Activated CD4-positive, alpha-beta T cell treated with anti-CD3 and anti-CD28 coated beads, Interleukin-2, Interleukin-6, amounts not matched to agents 100 ng/mL and 50 ng/mL, durations not matched to agents 16 hours and 8 hours (primary cell): ENCODE data around the gene CHMP1A.

Source experiments
- DNase-seq: peaks from one replicate; pipeline ENCODE4 v3.0.0-alpha.2; 2020

The CHMP1A gene

DNA sequence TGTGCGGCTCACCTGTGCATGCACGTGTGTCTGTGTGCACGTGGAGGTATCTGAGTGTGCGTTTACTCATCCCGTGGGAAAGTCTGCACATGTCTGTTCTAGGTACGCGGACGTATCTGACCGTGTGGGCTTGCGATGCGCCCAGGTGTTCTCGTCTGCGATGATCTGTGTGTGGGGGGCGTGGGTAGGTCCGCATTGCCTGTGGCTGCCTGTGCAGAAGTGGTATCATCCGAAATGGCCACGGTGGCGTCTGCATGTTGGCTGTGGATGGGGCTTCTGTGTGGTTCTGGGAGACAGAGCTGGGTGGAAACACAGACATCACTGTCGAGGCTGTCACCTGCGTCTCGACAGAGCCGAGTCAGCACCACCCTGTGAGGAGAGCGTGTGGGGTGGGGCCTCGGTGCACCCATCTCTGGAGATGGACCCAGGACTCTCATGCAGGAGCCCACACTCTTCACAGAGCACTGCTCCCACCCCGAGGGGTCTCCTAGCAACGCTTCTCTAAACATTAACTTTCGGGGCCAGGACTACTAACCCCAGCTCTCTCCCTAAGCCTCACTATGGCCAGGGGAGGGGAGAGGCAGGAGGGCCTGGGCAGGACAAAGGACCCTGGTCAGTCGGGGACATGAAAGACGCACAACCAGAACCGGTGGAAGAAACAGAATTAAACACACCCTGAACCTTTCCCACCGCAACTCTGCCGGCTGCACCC, 35.7 kb downstream of the CHMP1A start:
- DNase-seq: no peak

DNA sequence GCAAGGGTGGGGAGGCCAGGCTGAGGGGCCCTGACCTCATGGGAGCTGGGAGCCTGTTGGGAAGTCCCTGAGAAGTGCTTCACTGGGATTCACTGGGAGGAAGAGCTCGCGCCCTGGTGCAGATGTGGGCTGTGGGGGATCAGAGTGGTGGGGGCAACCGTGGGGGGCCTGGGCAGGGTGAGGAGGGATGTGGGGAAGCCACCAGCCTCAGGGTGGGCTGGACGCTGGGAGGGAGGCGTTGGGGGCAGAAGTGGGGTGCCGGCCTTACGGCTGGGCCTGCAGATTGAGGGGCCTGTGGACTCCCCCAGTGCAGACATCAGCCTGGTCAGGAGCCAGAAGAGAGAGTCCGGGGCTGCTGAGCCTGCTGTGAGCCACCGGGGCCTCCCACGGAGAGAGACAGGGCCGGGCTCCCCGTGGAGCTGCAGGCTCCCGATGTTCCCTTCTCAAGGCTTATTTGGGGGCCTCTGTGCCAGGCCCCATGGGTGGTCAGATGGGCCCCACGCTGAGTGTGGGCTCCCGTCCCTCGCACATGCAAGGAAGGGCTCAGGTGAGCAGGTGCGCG, 36.3 kb downstream of the CHMP1A start:
- no peak for DNase-seq

DNA sequence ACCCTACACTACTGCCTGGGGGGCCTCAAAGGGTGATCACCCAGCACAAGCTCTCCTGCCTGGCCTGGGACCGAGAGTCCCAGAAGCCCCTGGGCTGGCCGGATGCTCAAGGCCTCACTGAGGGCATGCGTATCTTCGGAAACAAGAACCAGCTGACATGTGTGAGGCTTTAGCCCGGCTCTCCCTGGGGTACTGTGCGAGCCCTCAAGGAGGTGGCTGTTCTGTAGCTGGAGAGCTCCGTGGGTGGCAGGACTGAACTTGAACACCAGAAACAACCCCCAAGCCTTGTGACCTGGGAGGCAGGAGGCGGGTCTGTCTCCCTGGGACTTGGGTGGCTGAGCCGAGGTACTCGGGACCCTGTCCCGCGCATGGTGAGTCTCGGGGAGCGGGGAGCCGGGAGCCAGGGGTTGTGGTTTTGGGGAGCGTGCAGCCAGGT, 37.1 kb downstream of the CHMP1A start:
- no peak for DNase-seq

DNA sequence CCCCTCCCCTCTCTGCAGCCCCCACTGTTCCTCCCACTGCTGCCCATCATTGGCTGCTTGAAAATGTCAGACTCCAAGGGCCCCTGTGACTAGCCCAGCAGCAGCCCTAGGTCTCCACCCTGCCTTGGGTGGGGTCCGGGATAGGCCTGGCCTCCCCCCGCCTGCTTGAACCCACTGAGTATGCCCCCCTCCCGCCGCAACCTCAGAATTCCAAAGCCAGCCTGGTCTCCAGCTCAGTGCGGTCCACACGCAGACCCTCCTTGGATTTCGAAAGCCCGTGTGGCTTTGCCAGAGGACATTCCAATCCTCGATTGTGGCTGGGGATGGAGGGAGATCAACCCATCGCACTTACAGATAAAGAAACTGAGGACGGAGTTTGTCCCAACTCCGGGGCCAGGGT, 37.7 kb downstream of the CHMP1A start:
- no peak for DNase-seq

DNA sequence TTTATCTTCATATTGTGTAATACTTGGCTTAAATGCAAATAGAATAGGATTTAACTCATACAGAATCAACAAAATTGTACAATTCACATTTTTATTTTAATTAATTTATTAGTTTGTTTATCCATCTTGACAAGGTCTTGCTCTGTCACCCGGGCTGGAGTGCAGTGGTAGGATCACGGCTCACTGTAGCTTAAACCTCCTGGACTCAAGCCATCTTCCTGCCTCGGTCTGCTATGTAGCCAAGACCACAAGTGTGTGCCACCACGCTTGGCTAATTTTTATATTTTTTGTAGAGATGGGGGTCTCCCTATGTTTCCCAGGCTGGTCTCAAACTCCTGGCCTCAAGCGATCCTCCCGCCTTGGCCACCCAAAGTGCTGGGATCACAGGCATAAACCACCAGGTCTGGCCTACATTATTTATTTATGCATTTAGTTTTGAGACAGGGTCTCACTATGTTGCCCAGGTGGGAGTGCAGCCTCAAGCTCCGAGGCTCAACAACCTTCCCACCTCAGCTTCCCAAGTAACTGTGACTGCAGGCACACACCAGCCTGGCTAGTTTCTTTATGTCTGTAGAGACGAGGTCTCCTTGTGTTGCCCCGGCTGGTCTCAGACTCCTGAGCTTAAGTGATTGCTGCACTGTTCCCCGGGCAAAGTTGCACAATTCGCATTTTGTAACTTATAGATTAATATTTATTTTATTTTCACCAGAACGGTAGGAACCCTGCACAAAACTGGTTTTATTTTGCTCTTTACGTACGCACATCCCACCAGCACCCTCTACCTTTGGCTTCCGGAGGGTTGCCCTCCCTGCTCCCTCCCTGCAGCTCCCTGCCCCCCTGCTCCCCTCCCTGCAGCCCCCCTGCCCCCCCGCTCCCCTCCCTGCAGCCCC, 39.2 kb downstream of the CHMP1A start:
- no peak for DNase-seq

DNA sequence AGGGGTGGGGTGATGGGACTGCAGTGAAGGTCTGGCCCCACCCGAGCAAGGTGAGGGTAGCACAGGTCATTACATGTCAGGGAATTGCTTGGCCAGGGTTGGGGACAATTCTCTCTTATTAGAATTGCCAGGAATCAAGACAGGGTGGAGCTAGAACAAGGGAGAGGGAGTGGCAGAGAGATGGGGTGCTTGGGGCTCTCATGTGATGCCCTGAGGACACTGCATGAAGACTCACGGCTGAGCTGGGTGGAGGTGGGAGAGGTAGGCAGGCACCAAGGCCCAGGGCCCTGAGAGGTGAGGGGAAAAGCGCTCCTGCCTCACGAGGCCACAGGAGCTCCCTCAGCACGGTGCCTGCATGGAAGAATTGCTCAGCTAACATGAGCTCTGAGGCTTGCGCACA, 40.5 kb downstream of the CHMP1A start:
- DNase-seq: no peak

DNA sequence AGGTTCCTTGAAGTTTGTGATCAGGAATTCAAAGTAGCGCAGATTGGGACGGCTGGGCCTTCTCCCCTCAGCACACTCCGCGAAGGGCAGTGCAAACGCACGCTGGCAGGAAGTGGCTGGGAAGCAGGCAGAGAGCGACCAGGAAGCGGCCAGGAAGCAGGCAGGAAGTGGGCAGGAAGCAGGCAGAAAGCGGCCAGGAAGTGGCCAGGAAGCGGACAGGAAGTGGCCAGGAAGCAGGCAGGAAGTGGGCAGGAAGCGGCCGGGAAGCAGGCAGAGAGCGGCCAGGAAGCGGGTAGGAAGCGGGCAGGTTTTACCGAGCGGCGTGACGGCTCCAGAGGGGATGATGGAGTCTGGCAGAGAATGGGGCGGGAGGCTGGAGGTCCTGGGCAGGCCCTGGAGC, 40.9 kb downstream of the CHMP1A start:
- no peak for DNase-seq

DNA sequence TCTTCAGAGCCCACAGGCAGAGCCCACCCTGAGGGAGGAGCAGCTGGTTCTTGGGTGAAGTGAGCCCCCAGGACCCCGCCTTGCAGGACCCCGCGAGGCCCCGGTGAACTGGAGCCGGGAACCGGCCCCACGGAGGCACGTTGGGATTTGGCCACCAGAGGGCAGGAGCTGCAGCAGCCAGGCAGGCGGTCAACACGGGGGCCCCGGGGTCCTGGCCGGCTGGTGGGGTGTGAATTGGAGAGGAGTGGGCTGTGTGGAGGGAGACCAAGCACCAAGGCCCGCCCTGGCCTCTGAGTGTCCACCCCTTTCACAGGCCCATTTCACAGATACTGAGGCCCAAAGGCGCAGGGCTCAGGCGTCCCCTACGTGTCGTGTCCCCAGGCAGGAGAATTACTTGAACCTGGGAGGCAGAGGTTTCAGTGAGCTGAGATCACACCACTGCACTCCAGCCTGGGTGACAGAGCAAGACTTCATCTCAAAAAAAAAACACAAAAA, 41.9 kb downstream of the CHMP1A start:
- DNase-seq: no peak

DNA sequence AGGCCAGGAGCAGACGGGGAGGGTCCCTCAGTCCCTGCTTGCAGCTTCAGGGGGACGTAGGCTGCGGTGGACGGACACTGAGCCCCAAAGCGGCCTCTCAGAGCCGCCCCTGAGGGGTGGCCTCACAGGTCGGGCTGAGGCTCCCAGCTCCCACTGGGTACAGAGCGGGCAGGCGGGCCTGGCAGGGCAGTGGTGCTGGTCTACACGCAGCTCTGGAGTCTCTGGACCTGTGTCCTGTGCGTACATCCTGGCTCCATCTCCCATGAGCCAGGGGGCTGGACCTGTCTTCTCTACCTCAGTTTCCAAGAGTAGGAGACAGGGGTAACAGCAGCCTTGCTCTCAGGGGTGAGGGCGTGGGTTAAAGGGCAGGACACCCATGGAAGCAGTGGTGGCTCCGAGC, 42.3 kb downstream of the CHMP1A start:
- DNase-seq: no peak

DNA sequence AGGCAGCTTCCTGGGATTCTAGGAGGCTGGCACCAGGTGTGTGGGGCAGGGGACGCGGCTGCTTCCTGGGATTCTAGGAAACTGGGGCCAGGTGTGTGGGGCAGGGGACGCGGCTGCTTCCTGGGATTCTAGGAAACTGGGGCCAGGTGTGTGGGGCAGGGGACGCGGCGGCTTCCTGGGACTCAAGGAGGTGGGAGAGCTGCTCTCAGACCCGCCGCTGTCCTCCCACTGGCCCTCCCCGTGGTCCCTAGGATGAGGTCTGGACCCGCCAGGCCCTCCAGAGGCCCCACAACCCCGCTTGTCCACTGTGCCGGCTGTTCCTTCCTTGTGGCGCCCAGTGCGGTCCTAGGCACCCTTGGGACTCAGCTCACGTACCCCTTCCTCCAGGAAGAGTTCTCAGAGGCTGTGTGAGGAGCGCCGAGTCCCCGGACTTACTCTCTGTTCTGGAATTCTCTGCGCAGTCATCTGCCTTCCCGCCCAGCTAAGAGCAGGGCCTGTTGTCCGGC, 43.5 kb downstream of the CHMP1A start:
- no peak for DNase-seq

DNA sequence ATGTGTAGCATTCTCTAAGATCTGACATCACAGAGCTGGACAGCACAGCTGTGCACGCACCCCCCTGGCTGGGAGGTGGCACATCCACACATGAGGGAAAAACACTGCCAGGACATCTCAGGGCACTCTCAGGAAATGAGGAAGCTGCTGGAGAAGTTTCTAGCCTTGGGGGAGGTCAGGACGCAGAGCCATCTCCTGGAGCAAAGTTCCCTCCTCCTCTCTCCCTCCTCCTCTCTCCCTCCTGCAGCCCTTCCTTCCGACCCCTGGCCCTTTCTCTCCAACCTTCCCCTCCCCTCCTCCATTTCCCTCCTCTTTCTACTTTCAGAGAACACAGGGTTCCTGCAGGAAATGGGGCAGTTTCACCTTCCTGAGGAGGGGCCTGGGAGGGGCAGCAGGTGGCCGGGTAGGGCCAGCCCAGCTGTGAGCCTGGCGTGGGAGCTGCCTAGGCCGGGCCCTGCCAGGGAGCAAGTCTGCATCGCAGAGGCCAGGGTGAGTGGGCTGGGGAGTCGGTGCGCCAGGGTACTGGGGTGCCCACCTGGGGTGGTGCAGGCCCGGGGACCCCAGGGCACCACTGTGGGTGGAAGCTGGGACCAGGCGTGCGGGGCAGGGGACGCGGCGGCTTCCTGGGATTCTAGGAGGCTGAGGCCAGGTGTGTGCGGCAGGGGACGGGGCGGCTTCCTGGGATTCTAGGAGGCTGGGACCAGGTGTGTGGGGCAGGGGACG, 44.1 kb downstream of the CHMP1A start, which contains the start of gene DPEP1:
Gene DPEP1, plus strand, starts transcription at position 412 of the 723 bp plus-strand sequence. CDS start 16,769 bp downstream, outside the sequence.
- DNase-seq: no peak

DNA sequence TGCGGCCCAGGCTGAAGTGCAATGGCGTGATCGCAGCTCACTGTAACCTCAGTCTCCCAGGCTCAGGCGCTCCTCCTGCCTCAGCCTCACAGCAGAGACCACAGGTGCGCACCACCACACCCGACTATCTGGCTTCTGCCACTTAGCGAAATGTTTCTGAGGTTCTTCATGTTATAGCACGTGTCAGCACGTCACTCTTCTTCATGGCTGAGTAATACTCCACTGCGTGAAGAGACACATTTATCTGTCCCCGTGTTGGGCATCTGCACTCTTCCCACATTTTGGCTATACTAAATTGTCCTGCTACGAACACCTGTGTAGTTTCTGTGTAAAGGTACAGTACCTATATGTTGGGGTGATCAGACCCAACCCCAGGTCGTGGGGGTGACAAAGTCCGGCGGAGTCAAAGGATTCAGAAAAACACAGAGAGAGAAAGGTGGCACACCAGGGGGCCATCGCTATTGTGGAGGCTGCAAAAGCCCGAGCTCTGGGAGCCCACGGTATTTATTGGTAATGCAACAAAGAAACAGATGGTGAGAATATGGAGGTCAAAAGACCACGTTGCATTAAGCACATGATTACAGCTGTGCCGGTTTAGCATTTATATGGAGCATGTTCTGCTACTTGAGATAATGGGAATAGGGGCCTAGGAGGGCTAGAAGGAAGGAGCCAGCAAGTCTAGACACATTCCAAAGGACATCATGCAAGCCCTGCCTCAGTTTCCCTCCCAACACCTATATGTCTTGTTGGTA, 44.9 kb downstream of the CHMP1A start:
- DNase-seq: no peak

DNA sequence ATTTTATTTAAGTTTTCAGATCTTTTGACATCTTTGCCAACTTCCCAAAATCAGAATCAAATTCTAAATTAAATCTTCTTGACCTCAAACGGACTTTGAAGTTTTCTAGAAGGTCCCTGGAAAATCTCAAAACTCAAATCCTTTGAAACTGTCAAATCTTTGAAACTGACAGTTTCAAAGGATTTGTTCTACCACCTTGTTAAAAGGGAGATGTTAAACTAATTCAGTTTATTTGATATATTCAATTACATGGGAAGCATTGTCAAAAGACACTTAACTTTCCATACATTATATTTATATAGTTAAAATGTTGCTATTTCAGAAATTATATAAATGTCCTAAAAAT, 47.4 kb downstream of the CHMP1A start:
- no peak for DNase-seq

DNA sequence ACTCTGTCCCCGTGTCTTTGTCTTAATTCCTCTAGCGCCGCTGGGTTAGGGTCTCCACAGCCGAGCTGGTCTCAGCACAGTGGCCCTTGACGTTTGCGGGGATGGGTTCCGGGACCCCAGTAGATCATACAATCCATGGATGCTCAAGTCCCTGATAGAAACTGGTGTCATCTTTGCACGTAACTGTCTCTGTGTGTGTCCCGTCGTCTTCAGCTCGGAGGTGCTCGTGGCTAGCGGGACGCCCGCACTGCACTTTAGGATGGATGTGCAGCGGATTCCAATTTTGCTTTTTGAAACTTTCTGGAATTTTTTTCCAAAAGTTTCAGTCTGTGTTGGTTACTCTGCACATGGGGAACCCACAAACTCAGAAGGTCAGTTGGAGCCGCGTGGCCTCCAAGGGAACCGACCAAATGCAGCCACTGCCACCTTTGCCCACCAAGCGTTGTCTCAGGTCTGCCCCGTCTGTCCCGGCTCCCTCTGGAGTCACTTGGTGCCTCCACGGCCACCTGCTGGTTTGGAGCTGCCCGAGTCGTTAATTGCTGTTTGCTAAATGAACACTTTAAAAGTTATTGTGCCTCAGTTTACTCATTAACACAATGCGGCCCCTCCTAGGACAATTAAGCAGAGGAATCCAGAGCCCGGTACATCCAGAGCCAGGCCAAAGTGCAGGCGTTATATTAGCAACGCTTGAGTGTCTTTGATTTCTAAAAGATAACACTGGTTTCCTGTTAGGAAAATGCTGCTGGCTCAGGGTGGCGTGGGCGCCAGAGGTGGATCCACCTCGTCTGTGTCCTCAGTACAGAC, 49.4 kb downstream of the CHMP1A start:
- DNase-seq: no peak

DNA sequence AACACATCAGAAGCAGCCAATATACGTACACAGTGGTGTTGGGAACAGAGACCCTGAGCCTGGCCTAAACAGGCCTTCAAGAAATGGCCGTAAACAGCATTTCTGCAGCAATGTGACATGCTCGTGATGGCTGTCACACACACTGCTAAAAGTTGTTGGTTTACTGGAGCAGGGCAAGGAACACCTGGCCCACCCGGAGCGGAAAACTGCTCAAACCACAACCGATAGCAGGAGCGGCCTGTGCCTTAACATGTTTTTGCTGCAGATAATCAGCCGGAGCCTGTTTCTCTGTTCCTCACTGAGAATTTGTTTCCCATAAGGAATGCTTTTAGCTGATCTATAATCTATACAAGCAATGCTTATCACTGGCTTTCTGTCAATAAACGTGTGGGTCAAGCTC, 50.1 kb downstream of the CHMP1A start:
- no peak for DNase-seq

DNA sequence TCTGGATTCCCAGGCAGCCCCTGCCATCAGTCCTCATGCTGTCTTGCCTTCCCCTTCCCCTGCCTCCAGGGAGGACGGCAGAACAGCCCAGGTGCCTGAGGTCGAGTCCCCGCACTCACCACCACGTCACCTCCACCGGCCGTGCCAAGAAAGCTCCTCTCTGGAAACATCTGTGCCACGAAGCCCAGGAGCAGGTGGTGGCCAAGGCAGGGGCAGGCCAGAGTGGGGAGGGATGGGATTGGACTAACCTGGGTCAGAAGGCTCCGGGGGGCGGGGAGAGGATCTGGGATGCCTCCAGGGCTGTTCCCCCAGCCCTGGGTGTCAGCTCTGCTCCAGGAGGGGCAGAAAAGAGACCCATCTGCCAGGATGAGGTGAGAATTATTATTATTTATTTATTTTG, 51.5 kb downstream of the CHMP1A start:
- DNase-seq: no peak

DNA sequence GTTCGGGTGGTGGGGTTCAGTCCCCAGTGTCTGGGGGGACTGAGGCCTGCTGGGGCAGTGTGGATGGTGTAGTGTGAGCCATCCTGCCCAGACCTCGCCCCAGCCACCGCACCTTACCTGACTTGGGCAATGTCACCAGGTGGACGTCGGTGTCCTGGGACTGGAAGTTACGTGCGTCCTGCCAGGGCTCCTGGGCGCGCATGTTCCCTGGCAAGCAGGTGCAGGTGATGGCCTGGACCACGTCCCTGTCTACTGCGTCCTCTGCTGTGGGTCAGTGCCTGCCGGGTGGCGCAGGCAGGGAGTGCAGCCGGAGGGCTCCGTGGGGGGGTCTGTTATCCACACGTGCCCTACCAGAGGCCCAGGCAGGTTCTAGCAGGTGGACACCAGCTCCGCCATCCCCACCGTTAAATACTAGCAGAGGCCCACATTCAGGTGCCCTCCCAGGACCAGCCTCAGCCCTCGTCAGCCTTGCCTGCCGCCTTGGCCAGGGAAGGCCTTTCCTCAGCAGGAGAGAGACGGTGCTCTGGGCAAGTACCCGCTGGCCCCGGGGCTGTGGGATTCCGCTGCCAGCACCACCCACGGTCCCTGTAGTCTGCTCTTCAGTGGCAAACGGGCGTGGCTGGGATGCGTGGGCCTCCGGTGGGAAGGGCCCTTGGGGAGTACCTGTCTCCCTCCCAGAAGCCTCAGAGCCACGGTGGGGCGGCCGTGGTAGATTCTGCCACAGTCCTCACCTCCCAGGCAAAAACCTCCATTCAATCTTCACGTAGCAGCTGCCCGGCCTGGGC, 52.1 kb downstream of the CHMP1A start:
- no peak for DNase-seq

DNA sequence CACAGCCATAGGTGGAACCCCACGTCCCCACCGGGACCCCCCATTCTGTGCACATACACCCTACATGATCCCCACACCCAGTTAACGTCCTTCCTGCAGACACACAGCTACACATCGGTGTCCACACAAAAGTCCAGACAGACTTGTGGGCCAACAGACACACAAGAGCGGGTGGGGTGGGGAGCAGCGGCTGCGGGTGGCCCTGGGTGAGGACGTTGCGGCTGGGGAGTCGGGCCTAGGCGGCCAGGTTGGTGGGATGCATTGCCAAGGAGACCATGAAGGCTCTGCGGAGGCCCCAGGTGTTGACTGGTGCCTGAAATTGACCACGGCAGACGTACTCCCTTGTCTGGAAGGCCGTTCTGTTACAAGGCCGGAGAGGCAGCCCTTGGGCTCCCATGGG, 52.7 kb downstream of the CHMP1A start:
- no peak for DNase-seq

DNA sequence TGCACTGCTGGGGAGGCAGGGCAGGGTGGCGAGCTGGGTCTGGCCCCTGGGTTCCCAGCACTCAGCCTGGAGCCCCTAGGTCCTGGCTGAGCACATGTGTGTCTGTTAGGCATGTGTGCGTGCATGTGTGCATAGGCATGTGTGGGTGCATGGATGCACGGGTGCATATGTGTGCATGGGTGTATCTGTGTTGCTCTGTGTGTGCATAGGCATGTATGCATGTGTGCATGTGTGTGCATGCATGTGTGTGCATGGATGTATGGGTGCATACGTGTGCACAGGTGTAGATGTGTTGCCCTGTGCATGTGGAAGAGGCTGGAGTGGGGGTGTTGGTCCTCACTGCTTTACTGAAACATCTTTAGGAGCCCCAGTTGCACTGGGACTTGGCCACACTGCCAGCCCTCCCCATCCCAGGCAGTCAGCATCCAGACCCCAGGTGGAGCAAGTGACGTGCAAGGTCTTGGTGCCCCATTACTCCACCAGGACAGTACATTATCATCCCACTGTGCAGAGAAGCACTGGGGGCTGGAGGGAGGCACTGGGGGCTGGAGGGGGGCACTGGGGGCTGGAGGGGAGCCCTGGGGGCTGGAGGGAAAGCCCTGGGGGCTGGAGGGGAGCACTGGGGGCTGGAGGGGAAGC, 54.4 kb downstream of the CHMP1A start:
- DNase-seq: no peak
